MM.1S (cell line): ENCODE measurements around the gene CADPS.

Experiments used
- DNase-seq: peaks from one replicate; pipeline ENCODE4 v3.0.0-alpha.2; 2015
- H2AFZ ChIP-seq: fragments of 300-600 bp; sonication (generic); 2 replicates; pipeline ENCODE4 v1.6.0; 2016; ENCODE audit warnings: antibody characterized with exemption, low read length
- H3F3A ChIP-seq: fragments of 300-600 bp; sonication (generic); 2 replicates; pipeline ENCODE4 v1.6.1; 2016; ENCODE audit warnings: mild to moderate bottlenecking, antibody characterized with exemption, low read length, moderate library complexity, mixed read lengths; ENCODE audit not compliant: insufficient read depth
- H3K27ac ChIP-seq: fragments of 300-600 bp; sonication (generic); 2 replicates; pipeline ENCODE4 v1.5.1; 2016; ENCODE audit warnings: mild to moderate bottlenecking, low read length
- H3K27me3 ChIP-seq: fragments of 300-600 bp; sonication (generic); replicated peaks from 2 replicates; pipeline ENCODE4 v1.6.0; 2016; ENCODE audit warnings: low read length; ENCODE audit not compliant: insufficient read depth
- H3K36me3 ChIP-seq: fragments of 300-600 bp; sonication (generic); replicated peaks from 2 replicates; pipeline ENCODE4 v1.6.1; 2016; ENCODE audit warnings: mild to moderate bottlenecking, low read length, mixed read lengths; ENCODE audit not compliant: insufficient read depth
- H3K4me1 ChIP-seq: fragments of 300-600 bp; sonication (generic); 2 replicates; pipeline ENCODE4 v1.6.1; 2016; ENCODE audit warnings: low read length, mixed read lengths
- H3K4me2 ChIP-seq: fragments of 300-600 bp; sonication (generic); 2 replicates; pipeline ENCODE4 v1.6.0; 2016; ENCODE audit warnings: low read depth, low read length
- H3K4me3 ChIP-seq: fragments of 300-600 bp; sonication (generic); 2 replicates; pipeline ENCODE4 v1.5.1; 2016; ENCODE audit warnings: low read length, mixed read lengths
- H3K79me2 ChIP-seq: fragments of 300-600 bp; sonication (generic); 2 replicates; pipeline ENCODE4 v1.6.1; 2016; ENCODE audit warnings: mixed run types, low read length, mixed read lengths
- H3K9ac ChIP-seq: fragments of 300-600 bp; sonication (generic); 2 replicates; pipeline ENCODE4 v1.6.1; 2016; ENCODE audit warnings: low read length, mixed read lengths
- H3K9me2 ChIP-seq: fragments of 300-600 bp; sonication (generic); replicated peaks from 2 replicates; pipeline ENCODE4 v1.6.1; 2016; ENCODE audit warnings: mild to moderate bottlenecking, low read length, mixed read lengths; ENCODE audit not compliant: insufficient read depth
- H3K9me3 ChIP-seq: fragments of 300-600 bp; sonication (generic); replicated peaks from 2 replicates; pipeline ENCODE4 v1.6.1; 2016; ENCODE audit warnings: mild to moderate bottlenecking, low read length, mixed read lengths; ENCODE audit not compliant: insufficient read depth
- H4K20me1 ChIP-seq: fragments of 300-600 bp; sonication (generic); 2 replicates; pipeline ENCODE4 v1.6.1; 2016; ENCODE audit warnings: mild to moderate bottlenecking, low read length, moderate library complexity, mixed read lengths; ENCODE audit not compliant: insufficient read depth
- EZH2 ChIP-seq: fragments of 300-600 bp; sonication (generic); optimal IDR thresholded peaks from 2 replicates; pipeline ENCODE3; 2017; ENCODE audit warnings: low read depth, mild to moderate bottlenecking, antibody characterized with exemption, low read length, mixed read lengths
- EZH2phosphoT487 ChIP-seq: fragments of 300-600 bp; sonication (generic); IDR thresholded peaks from 2 replicates; pipeline ENCODE4 v1.6.1; 2018; ENCODE audit warnings: antibody characterized with exemption, low read length
- TF ChIP-seq, protein P1 (sequence below): fragments of 300-600 bp; sonication (generic); IDR thresholded peaks from 2 replicates; pipeline ENCODE4 v1.5.1; 2016; ENCODE audit warnings: antibody characterized with exemption, low read length, mixed read lengths

CADPS gene

DNA sequence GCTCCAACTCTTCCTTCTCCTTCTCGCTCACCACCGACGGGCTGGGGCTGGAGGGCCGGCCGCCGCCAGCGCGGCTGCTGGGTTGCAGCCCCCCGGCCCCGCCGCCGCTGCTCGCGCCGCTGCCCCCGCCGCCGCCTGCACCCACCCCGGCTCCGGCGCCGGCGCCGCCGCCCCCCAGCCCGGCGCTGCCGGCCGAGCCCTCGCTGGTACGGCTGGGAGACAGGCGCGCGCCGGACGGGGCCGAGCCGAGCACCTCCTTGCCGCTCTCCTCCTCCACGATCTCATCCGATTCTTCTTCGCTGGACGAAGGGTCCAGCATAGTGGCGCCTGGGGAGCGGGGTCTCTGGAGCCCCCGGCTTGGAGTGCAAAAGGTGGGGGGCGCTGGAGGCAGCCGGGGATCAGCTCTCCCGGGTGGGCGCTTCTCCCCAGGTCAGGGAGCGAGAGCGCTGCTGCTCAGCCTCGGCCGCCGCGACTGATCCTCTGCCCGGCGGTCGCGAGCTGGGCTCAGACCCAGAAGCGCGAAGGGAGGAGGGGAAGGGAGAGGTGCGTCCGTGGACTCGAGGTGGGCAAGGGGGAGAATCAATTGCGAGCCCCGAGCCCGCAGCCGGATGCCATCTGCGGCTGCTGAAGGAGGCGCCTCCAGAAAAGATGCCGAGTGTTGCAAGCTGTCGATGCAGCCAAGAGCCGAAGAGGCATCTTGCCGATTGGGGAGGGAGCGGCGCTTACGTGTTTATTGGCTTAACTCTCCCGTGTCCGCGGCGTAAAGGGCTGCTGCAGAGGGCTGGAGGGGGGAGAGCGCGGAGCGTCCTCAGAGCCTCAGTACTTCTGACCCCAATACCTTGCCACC lies at the start of gene CADPS:
Gene CADPS (minus strand): TSS at position 706 of the 847 bp plus-strand sequence. CDS start 387 bp downstream, at position 319.
- Histone ChIP-seq H3K36me3 (no peaks in the 10 kb centered on the region), H3K9ac (peak within 1 kb of the TSS; percentile 40; the same call in 1 of the 2 replicates), H3K27ac (peak within 1 kb of the TSS; percentile 72; the same call in 1 of the 2 replicates), H3K9me2 (no peaks in the 10 kb centered on the region), H2AFZ (peak within 1 kb of the TSS; percentile 78), H3K9me3 (no peaks in the 10 kb centered on the region), H3K79me2 (no peaks in the 10 kb centered on the region), H3K4me3 (peak within 1 kb of the TSS; percentile 78), H3K27me3 (no peaks in the 10 kb centered on the region), H3F3A (peaks cover 3% of the 10 kb centered on the region; the same call in 1 of the 2 replicates), H4K20me1 (no peaks in the 10 kb centered on the region), H3K4me2 (peak within 1 kb of the TSS; percentile 86), H3K4me1 (peaks cover 5% of the 10 kb centered on the region)
- DNase-seq: no peak
- TF ChIP-seq, protein P1, sequence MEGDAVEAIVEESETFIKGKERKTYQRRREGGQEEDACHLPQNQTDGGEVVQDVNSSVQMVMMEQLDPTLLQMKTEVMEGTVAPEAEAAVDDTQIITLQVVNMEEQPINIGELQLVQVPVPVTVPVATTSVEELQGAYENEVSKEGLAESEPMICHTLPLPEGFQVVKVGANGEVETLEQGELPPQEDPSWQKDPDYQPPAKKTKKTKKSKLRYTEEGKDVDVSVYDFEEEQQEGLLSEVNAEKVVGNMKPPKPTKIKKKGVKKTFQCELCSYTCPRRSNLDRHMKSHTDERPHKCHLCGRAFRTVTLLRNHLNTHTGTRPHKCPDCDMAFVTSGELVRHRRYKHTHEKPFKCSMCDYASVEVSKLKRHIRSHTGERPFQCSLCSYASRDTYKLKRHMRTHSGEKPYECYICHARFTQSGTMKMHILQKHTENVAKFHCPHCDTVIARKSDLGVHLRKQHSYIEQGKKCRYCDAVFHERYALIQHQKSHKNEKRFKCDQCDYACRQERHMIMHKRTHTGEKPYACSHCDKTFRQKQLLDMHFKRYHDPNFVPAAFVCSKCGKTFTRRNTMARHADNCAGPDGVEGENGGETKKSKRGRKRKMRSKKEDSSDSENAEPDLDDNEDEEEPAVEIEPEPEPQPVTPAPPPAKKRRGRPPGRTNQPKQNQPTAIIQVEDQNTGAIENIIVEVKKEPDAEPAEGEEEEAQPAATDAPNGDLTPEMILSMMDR: no peak
- TF ChIP-seq EZH2 (no peak), EZH2phosphoT487 (no peak)

DNA sequence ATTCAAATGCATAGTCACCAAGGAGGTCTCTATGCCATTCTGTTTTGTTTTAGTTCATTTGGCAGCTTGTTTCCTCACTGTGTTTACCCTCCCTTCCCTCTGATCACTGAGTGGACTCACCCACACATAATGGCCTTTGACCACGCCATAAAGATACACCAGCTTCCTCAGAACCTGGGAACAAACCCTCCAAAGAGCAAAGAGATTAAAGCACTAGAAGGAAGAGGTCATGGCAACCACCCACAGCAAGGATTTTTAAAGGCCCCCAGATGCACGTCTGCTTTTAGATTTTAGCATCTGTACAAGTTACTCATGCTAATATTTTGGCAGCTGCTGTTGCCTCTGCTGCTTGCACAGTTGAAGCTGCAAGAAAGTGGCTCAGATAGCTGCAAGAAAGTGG lies 47.9 kb upstream of the CADPS start:
- no peaks in the 10 kb centered on the region for H3K9me2 ChIP-seq
- H3K79me2 ChIP-seq: no peaks in the 10 kb centered on the region
- H3K27ac ChIP-seq: no peak overlapping the region
- no peak overlapping the region for H3K9ac ChIP-seq
- H4K20me1 ChIP-seq: no peaks in the 10 kb centered on the region
- H3K4me1 ChIP-seq: no peaks in the 10 kb centered on the region
- H3K4me3 ChIP-seq: no peak overlapping the region
- H3K36me3 ChIP-seq: no peaks in the 10 kb centered on the region
- H3K27me3 ChIP-seq: no peaks in the 10 kb centered on the region
- H3K9me3 ChIP-seq: no peaks in the 10 kb centered on the region
- no peak overlapping the region for H2AFZ ChIP-seq
- TF ChIP-seq EZH2phosphoT487: no peak
- TF ChIP-seq, protein P1: no peak
- no peak for TF ChIP-seq EZH2
- no peak overlapping the region for H3K4me2 ChIP-seq
- no peak for DNase-seq
- H3F3A ChIP-seq: no peaks in the 10 kb centered on the region

DNA sequence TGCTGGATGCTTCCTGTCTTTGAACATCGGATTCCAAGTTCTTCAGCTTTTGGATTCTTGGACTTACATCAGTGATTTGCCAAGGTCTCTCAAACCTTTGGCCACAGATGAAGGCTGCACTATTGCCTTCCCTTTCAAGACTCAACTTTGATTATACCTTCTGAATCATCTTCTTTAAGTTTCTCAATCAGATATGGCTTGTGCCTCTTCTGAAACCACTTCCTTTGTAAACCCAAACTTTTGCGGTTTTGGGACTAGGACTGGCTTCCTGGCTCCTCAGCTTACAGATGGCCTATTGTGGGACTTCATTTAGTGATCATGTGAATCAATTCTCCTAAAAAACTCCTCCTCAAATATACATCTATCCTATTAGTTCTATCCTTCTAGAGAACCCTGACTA lies 47.1 kb upstream of the CADPS start:
- Histone ChIP-seq H3K9me3 (no peaks in the 10 kb centered on the region), H3K4me3 (no peak overlapping the region), H3K9me2 (no peaks in the 10 kb centered on the region), H3K4me1 (no peaks in the 10 kb centered on the region), H2AFZ (no peak overlapping the region), H3K36me3 (no peaks in the 10 kb centered on the region), H3F3A (no peaks in the 10 kb centered on the region), H4K20me1 (no peaks in the 10 kb centered on the region), H3K27me3 (no peaks in the 10 kb centered on the region), H3K4me2 (no peak overlapping the region), H3K9ac (no peak overlapping the region), H3K27ac (no peak overlapping the region), H3K79me2 (no peaks in the 10 kb centered on the region)
- no peak for DNase-seq
- TF ChIP-seq, protein P1: no peak
- no peak for TF ChIP-seq EZH2
- TF ChIP-seq EZH2phosphoT487: no peak
